Vagina (tissue), 2 donors: ENCODE results near the gene ATXN1. TPM values are rescaled to one million over a fixed set of nuclear protein-coding genes. Genes with fewer than 3 reads are reported as not detected.

Experiments
- DNase-seq, 2 donors: peaks; one replicate each; pipeline ENCODE4 v3.0.0-alpha.2; 2017; ENCODE audit errors: extremely low spot score in 2 of 2
- H3K27ac ChIP-seq: fragments of 200-600 bp; sonication (generic); one replicate; pipeline ENCODE4 v1.5.1; 2019
- H3K27me3 ChIP-seq: fragments of 200-600 bp; sonication (generic); one replicate; pipeline ENCODE4 v1.5.1; 2019
- H3K36me3 ChIP-seq, 2 donors: fragments of 200-600 bp; sonication (generic); one replicate each; pipeline ENCODE4 v1.5.1; 2017 to 2019
- H3K4me1 ChIP-seq: fragments of 200-600 bp; sonication (generic); one replicate; pipeline ENCODE4 v1.5.1; 2019
- H3K4me3 ChIP-seq, 2 donors: fragments of 200-600 bp; sonication (generic); 1 replicate in 1 of 2; 2 replicates in 1 of 2; pipeline ENCODE4 v1.5.1; 2016 to 2019
- H3K9me3 ChIP-seq: fragments of 200-600 bp; sonication (generic); one replicate; pipeline ENCODE4 v1.5.1; 2019
- POLR2A ChIP-seq, 2 donors: fragments of 450-650 bp; IDR thresholded peaks; one replicate each; pipeline ENCODE4 v1.6.1; 2017; ENCODE audit warnings: antibody characterized with exemption in 2 of 2, mild to moderate bottlenecking in 2 of 2, moderate library complexity in 2 of 2
- POLR2AphosphoS5 ChIP-seq, 2 donors: sonication (generic); formaldehyde crosslinking; IDR thresholded peaks; one replicate each; pipeline ENCODE4 v1.9.0; 2017; ENCODE audit warnings: antibody characterized with exemption in 2 of 2, mild to moderate bottlenecking in 2 of 2, low read depth in 1 of 2; ENCODE audit not compliant: insufficient read depth in 1 of 2
- intact Hi-C: fragments of 100-400 bp; cut with DNase I; formaldehyde crosslinking; loops from one replicate; pipeline ENCODE4 v1.15.1; 2023
- total RNA-seq: library from RNA; depleted of rRNA; stranded (reverse); fragments of >200 nt; gene quantifications from one replicate; pipeline ENCODE4 v1.2.3, GENCODE V29; 2016
- TF ChIP-seq, protein P1 (sequence below), 3 experiments: fragments of 450-650 bp in 2 of 3; fragments of 200-600 bp in 1 of 3; sonication (generic) in 1 of 3; IDR thresholded peaks; one replicate each; pipeline ENCODE4 v1.5.1; 2017 to 2019; ENCODE audit warnings: antibody characterized with exemption in 3 of 3, mild to moderate bottlenecking in 2 of 3, moderate library complexity in 2 of 3

Gene ATXN1
- total RNA-seq, 1 donor from 2014 or later: 43.2 TPM

DNA sequence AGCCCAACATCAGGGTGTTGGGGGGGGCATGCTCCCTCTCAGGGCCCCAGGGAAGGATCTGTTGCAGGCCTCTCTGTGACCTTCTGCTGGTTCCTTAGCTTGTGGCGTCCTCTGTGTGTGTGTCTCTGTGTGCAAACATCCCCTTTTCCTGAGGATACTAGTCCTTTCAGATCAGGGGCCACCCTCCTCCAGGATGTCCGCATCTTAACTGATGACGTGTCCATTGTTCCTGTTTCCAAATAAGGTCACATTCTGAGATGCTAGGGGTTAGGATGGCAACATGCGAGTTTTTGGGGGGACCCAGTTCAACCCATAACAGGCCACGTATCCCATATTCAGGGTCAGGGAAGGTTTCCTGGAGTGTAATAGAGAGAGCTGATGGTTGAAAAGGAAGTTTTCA, 482.0 kb downstream of the ATXN1 start:
- H3K27ac ChIP-seq: no peak overlapping the region
- DNase-seq: no peak
- H3K4me1 ChIP-seq: peaks cover 12% of the 10 kb centered on the region
- no peaks in the 10 kb centered on the region for H3K36me3 ChIP-seq
- no peak overlapping the region for H3K4me3 ChIP-seq
- TF ChIP-seq, protein P1, sequence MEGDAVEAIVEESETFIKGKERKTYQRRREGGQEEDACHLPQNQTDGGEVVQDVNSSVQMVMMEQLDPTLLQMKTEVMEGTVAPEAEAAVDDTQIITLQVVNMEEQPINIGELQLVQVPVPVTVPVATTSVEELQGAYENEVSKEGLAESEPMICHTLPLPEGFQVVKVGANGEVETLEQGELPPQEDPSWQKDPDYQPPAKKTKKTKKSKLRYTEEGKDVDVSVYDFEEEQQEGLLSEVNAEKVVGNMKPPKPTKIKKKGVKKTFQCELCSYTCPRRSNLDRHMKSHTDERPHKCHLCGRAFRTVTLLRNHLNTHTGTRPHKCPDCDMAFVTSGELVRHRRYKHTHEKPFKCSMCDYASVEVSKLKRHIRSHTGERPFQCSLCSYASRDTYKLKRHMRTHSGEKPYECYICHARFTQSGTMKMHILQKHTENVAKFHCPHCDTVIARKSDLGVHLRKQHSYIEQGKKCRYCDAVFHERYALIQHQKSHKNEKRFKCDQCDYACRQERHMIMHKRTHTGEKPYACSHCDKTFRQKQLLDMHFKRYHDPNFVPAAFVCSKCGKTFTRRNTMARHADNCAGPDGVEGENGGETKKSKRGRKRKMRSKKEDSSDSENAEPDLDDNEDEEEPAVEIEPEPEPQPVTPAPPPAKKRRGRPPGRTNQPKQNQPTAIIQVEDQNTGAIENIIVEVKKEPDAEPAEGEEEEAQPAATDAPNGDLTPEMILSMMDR (IDR thresholded peaks at IDR 0.05): no peak
- TF ChIP-seq POLR2A (IDR thresholded peaks at IDR 0.05) (no peak), POLR2AphosphoS5 (IDR thresholded peaks at IDR 0.05; ENCODE audit: insufficient read depth in 1 of 2, low read depth in 1 of 2) (no peak)
- no peaks in the 10 kb centered on the region for H3K9me3 ChIP-seq
- no peaks in the 10 kb centered on the region for H3K27me3 ChIP-seq
- intact Hi-C loops: no loop called here

DNA sequence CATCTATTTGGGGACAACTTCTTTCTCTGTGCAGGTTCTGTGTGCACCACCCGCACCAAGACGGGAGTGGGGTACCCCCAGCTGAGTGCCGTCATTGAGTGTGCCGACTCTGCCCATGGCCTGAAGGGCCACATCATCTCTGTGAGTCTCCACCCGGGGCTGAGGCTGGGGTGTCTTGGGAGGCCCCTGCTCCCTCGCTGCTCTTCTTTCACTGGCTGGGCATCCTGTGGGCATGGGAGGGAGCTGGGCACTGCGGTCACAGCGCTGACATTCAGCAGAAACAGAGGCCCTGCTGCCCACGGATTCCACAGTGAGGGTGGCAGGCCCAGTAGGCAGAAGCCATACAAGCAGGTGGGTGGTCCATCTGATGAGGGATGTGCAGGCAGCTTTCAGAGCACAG, 482.5 kb downstream of the ATXN1 start:
- Histone ChIP-seq H3K27ac (no peak overlapping the region), H3K9me3 (no peaks in the 10 kb centered on the region), H3K27me3 (no peaks in the 10 kb centered on the region), H3K36me3 (no peaks in the 10 kb centered on the region), H3K4me3 (no peak overlapping the region), H3K4me1 (peaks cover 12% of the 10 kb centered on the region)
- no peak for DNase-seq
- TF ChIP-seq POLR2AphosphoS5 (IDR thresholded peaks at IDR 0.05; ENCODE audit: insufficient read depth in 1 of 2, low read depth in 1 of 2) (no peak), POLR2A (IDR thresholded peaks at IDR 0.05) (no peak)
- TF ChIP-seq, protein P1 (IDR thresholded peaks at IDR 0.05): no peak
- intact Hi-C loops: no loop called here

DNA sequence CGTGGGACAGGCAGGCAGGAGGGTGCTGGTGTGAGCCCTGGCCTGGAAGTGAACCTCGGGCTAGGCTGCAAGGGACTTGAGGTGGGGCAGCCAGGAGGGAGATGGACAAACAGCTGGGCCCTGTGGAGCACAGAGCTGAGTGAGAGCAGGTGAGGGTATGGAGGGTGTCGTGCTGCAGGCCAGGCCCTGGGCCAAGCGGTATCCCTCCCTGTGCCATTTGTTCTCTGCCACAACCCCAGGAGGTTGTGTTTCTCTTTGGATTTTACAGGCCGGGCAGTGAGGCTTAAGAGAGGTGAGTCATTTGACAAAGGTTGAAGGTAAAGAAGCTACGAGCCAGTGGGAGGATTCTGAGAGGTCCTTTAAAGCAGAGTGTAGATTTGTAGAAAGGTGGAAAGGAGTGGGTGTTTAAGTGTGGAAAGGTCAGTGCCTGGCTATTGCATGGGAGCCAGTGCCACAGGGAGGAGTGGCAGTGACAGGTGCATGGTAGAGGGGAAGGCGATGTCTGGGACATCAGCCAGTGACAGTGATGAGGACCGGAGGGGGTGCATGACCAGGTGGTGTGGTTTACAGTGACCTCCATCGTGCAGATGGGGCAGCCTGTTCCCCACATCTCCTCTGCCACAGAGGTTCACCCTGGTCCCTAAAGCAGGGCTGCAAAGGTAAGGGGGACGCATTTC, 483.1 kb downstream of the ATXN1 start:
- H3K9me3 ChIP-seq: no peaks in the 10 kb centered on the region
- no peaks in the 10 kb centered on the region for H3K36me3 ChIP-seq
- H3K4me3 ChIP-seq: no peak overlapping the region
- TF ChIP-seq, protein P1 (IDR thresholded peaks at IDR 0.05): no peak
- no peak for TF ChIP-seq POLR2A (IDR thresholded peaks at IDR 0.05)
- no peak for TF ChIP-seq POLR2AphosphoS5 (IDR thresholded peaks at IDR 0.05; ENCODE audit: insufficient read depth in 1 of 2, low read depth in 1 of 2)
- no peaks in the 10 kb centered on the region for H3K27me3 ChIP-seq
- intact Hi-C loops: no loop called here
- H3K4me1 ChIP-seq: peaks cover 12% of the 10 kb centered on the region
- H3K27ac ChIP-seq: no peak overlapping the region
- DNase-seq: no peak

DNA sequence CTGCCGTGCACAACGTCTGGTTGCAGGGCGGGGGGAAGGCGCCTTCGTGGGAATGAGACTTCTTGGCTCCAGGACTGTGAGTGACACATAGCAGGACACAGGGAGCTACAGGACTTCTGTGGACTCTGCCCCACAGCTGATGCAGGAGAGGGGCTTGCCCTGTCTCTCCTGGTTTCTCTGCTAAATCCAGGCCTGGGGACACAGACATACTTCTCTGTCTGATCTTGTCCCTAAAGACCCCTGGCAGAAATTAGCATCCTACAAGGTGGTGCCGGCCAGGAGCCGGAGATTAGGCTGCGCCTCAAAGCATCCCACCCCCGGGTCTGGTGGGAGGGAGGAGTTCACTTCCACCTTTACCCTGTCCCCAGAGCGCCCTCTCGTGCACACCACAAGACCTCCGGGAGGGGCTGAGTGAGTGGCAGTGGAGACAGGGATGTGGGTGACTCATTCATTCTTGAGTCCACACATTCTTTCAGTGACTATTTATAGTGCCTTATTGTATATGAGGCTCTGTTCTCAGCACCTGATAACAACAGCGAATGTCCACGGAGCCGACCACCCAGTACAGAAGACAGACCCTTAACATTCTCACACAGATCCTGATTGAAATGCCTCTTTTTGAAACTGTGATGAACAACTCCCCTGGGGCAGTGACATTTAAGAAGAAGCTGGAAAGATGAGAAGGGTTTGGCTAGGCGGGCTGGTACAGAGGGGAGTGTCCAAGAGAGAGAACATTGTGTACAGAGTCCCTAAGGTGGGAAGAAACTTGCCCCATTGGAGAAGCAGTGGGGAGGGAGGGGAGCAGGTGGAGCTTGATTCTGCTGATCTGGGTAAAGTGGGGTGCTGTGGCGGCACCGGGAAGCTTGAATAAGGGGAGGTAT, 483.9 kb downstream of the ATXN1 start:
- DNase-seq: no peak
- Histone ChIP-seq H3K4me1 (peaks cover 12% of the 10 kb centered on the region), H3K27me3 (no peaks in the 10 kb centered on the region), H3K27ac (no peak overlapping the region), H3K9me3 (no peaks in the 10 kb centered on the region), H3K4me3 (no peak overlapping the region), H3K36me3 (no peaks in the 10 kb centered on the region)
- intact Hi-C loops: no loop called here
- TF ChIP-seq POLR2A (IDR thresholded peaks at IDR 0.05) (no peak), POLR2AphosphoS5 (IDR thresholded peaks at IDR 0.05; ENCODE audit: insufficient read depth in 1 of 2, low read depth in 1 of 2) (peak in 1 of 2 donors; percentile 54)
- TF ChIP-seq, protein P1 (IDR thresholded peaks at IDR 0.05): no peak
